Activated naive CD4-positive, alpha-beta T cell treated with anti-CD3 and anti-CD28 coated beads, Interleukin-2, amount 50 U/mL, for 72 hours (primary cell): ENCODE data around the gene PRKG1. TPM values are rescaled to one million over a fixed set of nuclear protein-coding genes. Genes with fewer than 3 reads are reported as not detected.

Source experiments
- ATAC-seq, 2 donors: fragments of 150-1000 bp; cut with Tn5 transposase; 2 replicates each; pipeline ENCODE4 v1.10.0; 2021; ENCODE audit warnings: mild to moderate bottlenecking in 2 of 2, moderate library complexity in 2 of 2
- DNase-seq, 2 donors: peaks; one replicate each; pipeline ENCODE4 v3.0.0; 2021 to 2022; ENCODE audit warnings: low spot score in 2 of 2
- H3K27ac Mint-ChIP-seq, 2 donors: one replicate each; pipeline ENCODE4 v1.8.0; 2022; ENCODE audit warnings: mild to moderate bottlenecking in 2 of 2, mixed read lengths in 2 of 2
- H3K36me3 Mint-ChIP-seq, 2 donors: one replicate each; pipeline ENCODE4 v1.8.0; 2022; ENCODE audit warnings: mixed read lengths in 2 of 2
- H3K9me3 Mint-ChIP-seq, 2 donors: one replicate each; pipeline ENCODE4 v1.8.0; 2022; ENCODE audit warnings: mixed read lengths in 2 of 2
- total RNA-seq, 2 donors: library from RNA; stranded (reverse); gene quantifications; one replicate each; pipeline ENCODE4 v1.2.3, GENCODE V29; 2022

The PRKG1 gene
- total RNA-seq, 2 donors from 2014 or later: not detected

DNA sequence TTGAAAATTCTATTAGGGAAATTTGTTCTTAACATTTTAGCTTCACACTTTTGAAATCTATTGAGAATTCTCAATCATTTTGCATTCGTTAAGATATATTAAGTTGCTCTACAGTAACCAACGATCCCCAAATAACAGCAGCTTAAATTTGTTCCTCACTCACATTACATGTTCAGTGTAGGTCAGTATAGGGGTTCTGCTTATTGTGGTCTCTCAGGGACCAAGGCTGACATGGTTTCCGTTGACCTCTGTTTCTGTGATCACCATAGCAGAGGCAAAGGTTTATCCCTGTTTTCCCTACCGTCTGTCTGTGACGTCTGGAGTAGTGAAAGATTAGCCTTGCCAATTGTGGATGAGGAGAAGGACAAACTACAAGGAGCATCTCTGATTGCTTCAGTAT is 860.1 kb downstream of the PRKG1 start:
- H3K9me3 Mint-ChIP-seq: no peaks in the 10 kb centered on the region
- no peaks in the 10 kb centered on the region for H3K36me3 Mint-ChIP-seq
- DNase-seq: no peak
- no peak for ATAC-seq
- no peak overlapping the region for H3K27ac Mint-ChIP-seq

DNA sequence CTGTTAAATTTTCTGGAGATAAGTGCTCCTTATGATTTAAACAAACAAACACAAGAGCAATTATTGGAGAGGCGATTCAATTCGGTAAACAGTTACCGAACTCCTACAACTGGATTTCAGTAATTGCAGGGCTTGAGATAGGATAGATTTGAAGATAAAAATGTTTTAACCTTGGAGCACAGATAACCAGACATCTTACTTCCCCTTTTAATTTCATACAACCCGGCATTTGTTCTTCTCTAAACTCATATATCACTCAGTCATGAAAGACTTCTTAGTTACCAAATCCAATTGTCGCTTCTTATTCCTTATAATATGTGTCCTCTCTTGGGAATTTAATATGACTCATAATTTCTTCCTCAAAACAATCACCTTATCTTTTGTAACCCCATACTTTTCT is 861.1 kb downstream of the PRKG1 start:
- Mint-ChIP-seq H3K36me3 (no peaks in the 10 kb centered on the region), H3K9me3 (no peaks in the 10 kb centered on the region), H3K27ac (no peak overlapping the region)
- no peak for DNase-seq
- ATAC-seq: no peak

DNA sequence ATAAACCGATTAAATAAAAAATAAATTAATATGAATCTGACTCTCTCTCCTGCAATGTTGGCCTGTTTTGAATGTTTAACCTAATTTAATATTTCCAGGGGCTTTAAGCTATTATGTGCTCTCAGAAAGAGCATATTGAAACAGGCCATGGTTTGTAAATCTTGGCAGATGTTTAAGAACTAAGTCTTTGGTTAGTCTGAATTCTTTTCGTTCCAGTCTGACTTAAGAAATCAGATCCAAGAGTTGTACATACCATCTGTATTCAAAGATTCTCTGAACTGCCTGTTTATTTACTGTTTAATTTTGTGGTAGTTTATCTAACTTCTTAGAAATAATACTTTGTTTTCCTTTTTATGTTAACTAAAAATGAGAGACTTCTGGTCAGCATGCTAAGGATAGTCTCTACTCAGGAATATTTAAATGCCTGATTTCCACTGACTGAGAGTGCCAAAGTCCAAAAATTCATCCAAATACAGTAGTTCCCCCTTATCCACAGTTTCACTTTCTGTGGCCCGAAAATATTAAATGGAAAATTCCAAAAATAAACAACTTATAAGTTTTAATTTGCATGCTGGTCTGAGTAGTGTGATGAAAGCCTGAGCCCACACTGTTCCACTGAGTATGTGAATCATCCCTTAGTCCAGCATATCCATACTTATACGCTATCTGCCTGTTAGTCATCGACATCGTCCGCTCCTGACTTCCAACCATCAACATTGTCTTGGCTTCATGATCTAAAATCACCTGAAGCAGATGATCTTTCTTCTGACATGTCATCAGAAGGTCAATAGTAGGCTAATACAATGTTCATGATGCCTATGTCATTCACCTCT is 863.2 kb downstream of the PRKG1 start:
- DNase-seq (no peak), ATAC-seq (no peak)
- Mint-ChIP-seq H3K9me3 (no peaks in the 10 kb centered on the region), H3K27ac (no peak overlapping the region), H3K36me3 (no peaks in the 10 kb centered on the region)

DNA sequence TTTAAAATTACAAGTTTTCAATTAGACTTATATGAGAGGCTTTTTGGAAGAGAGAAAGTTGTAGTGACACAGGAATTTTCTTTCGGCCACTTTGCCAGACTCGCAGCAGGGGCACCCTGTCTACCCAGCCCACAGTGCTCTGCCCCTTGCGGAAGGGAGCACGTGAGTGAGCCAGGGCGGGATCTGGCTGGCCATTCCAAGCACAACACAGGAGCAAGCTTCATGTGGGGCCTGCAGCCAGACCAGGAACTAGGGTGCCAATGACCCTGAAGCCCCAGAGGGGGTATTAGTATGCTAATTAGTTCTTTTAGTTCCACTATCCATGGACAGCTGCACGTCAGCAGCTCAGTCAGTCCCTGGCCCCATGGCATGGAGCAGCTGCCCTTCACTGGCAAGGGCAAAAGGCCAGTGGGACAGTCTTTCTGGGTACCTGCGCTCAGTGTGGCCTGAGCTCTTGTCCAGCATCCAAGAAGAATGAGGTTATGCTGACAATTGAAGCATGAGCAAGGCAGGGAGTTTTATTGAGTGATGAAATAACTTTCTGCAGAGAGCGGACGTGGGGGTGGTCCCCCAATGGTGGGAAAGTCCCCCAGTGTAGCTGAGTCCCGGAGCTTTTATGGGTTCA is 876.2 kb downstream of the PRKG1 start:
- Mint-ChIP-seq H3K36me3 (no peaks in the 10 kb centered on the region), H3K27ac (no peak overlapping the region), H3K9me3 (peaks cover 0 to 4% of the 10 kb centered on the region in 2 donors)
- ATAC-seq: no peak
- no peak for DNase-seq

DNA sequence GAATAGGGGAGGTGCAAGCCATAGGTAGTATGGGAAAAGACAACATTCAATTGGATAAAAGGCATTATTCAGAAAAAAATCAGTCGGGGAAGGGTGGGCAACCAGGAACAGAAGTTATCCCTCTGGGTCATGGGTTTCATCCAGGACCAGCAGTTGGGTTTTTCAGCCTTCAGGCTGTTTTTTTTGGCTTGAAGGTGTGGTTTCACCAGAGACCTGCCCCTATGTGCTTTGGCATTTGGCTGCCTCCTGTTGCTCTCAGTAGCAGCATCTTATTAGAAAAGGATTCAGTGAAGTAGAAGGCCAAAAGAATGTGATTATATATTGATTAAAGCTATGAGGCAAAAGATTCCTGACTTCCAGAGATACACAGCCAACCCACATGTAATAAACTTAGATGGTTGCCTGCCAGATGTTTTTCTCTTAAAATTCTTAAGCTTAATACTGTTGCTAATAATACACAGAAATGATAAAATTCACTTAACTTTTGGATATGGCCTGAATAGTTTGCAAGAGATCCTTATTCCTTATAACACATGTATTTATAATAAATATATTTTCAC is 876.8 kb downstream of the PRKG1 start:
- no peaks in the 10 kb centered on the region for H3K36me3 Mint-ChIP-seq
- DNase-seq: no peak
- H3K27ac Mint-ChIP-seq: no peak overlapping the region
- peaks cover 0 to 2% of the 10 kb centered on the region in 2 donors for H3K9me3 Mint-ChIP-seq
- ATAC-seq: no peak

DNA sequence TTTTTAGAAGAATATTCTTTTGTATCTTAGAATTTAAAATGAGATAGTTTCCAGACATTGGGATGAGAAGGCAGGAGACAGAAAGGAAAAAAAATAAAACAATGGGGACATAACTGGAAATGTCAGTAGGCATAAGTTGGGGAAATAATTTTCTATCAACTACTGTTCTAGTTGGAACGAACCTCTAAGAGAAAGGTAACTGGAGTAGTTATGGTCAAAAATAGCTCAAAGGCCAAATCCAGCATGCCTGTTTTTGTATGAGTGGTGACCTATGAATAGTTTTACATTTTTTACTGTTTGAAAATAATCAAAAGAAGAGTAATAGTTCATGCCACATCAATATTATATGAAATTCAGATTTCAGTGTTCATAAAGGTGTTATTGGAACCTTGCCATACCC is 877.3 kb downstream of the PRKG1 start:
- H3K9me3 Mint-ChIP-seq: no peaks in the 10 kb centered on the region
- ATAC-seq (no peak), DNase-seq (no peak)
- no peak overlapping the region for H3K27ac Mint-ChIP-seq
- H3K36me3 Mint-ChIP-seq: no peaks in the 10 kb centered on the region

DNA sequence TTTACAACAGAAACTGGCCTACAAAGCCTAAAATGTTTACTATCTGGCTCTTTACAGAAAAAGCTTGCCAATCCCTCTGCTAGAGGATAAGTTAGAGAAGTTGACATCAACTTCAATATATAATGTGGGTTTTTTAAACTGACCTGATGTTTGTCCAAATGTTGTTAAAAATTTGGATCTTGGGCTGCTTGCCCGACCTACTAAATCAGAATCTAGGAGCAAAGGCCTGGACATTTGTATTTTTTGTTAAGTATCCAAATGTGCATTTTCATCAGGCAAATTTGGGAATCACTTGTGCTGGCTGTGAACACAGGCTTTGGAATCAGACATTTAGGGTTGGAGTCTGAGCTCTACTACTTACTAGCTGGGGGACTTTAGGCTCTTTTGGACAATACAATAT is 877.8 kb downstream of the PRKG1 start:
- ATAC-seq (no peak), DNase-seq (no peak)
- no peaks in the 10 kb centered on the region for H3K36me3 Mint-ChIP-seq
- no peaks in the 10 kb centered on the region for H3K9me3 Mint-ChIP-seq
- H3K27ac Mint-ChIP-seq: no peak overlapping the region

DNA sequence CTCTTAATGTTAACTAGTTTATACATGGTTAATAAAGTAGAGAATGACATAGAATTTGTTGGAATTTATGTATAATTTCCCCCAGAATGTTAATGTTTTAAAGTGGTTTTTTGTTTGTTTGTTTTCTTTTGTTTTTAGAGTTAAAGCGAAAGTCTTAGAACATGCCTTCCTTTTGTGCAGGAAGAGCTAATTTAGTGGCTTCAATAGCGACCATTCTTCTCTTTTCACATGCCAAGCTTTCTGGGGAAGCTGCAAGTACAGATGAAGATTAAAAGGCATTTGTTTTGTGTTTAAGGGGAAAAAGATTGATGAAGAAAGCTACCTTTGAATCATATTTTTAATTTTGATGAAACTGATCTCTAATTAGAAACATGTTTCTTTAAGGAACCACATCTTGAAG is 881.4 kb downstream of the PRKG1 start:
- no peak for ATAC-seq
- Mint-ChIP-seq H3K27ac (no peak overlapping the region), H3K36me3 (no peaks in the 10 kb centered on the region), H3K9me3 (no peaks in the 10 kb centered on the region)
- DNase-seq: no peak

DNA sequence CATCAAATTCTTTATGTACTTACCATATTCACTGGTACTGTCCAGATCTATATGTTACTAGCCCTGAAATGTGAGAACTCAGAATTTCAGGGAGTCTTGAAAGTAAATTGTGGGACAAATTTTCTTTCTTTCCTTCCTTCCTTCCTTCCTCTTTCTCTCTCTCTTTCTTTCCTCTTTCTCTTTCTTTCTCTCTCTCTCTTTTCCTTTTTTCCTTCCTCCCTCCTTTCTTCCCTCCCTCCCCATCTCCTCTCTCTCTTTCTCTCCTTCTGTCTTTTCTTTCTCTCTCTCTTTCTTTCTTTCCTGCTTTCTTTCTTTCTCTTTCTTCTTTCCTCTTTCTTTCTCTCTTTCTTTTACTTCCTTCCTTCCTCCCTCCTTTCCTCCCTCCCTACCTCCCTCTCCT is 882.5 kb downstream of the PRKG1 start:
- Mint-ChIP-seq H3K36me3 (no peaks in the 10 kb centered on the region), H3K27ac (no peak overlapping the region), H3K9me3 (no peaks in the 10 kb centered on the region)
- DNase-seq (no peak), ATAC-seq (no peak)

DNA sequence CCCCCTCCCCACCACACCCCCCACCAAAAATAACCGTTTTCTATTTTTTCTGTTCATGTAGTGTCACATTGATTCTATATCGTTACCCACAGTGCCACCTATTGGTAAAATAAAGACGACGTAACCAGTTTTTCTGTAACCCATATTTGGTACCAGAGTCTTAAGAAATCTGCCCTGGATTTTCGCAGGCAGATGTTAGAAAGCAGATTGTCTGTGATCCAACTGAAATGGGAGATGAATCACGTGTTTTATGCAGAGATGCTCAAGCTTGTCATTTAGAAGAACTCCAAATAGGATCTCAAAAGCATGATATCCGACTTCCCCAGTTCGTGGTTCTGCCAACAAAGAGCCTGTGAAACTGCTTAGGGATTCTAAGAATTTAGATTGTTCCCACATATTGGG is 886.2 kb downstream of the PRKG1 start:
- ATAC-seq (peak in 1 of 2 donors; percentile 55), DNase-seq (no peak)
- no peaks in the 10 kb centered on the region for H3K9me3 Mint-ChIP-seq
- H3K36me3 Mint-ChIP-seq: no peaks in the 10 kb centered on the region
- H3K27ac Mint-ChIP-seq: no peak overlapping the region

DNA sequence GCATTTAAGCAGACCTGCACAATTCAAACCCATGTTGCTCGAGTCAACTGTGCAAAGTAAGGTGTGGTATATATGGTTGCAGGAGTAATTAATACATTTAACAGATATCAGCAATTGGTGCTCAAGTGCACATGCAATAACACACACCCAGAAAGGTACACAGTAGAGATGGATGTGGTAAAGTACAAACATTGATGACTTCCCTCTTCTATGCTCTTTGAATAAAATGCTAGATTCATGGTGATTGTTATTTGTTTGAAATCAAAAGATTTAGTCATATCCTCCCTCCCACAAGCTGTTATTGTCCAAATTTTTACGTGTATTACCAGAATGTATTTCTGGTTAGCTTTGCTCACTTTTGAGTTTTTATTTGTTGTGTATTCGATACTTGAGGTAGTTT is 887.1 kb downstream of the PRKG1 start:
- no peak for ATAC-seq

DNA sequence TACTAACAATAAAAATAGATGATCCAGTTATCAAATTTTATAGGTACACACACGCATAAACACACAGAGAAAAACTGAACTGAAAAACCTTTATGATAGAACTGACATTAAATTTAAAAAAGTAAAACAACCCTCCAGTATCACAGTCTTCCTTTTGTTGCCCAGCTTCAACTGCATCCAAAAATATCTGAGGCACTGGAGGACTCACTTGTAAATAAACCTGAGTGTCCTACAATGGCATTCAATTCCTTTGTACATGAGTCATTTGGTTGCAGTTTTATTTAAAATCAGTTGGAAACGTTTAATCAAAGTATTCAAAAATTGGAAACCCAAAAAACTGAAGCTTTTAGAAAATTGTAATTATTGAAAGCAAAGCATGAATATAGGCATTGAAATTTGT is 890.3 kb downstream of the PRKG1 start:
- H3K9me3 Mint-ChIP-seq: no peaks in the 10 kb centered on the region
- H3K27ac Mint-ChIP-seq: no peak overlapping the region
- DNase-seq (no peak), ATAC-seq (no peak)
- H3K36me3 Mint-ChIP-seq: no peaks in the 10 kb centered on the region

More for the DNA sequence above, 887.1 kb downstream of the PRKG1 start:
- Mint-ChIP-seq H3K27ac (no peak overlapping the region), H3K36me3 (no peaks in the 10 kb centered on the region), H3K9me3 (no peaks in the 10 kb centered on the region)
- no peak for DNase-seq

DNA sequence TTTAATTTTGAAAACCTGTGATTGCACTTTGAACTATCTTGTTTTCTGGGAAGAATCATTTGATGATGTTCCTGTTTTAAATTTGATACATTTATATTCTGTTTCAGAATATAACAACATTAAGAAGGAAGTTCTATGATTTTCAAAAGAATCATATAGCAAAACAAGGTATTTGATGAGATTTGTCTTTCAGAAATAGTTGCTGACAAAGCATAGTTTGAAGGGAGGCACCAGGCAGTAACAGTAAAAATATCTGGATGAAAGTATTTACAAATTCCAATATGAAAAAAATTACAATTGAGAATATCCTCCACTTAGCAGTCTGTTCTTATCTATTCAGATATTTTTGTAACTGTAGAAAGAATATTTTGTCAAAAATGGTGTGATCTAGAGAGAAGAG is 891.2 kb downstream of the PRKG1 start:
- no peak for ATAC-seq
- Mint-ChIP-seq H3K27ac (no peak overlapping the region), H3K36me3 (no peaks in the 10 kb centered on the region), H3K9me3 (no peaks in the 10 kb centered on the region)
- DNase-seq: no peak

DNA sequence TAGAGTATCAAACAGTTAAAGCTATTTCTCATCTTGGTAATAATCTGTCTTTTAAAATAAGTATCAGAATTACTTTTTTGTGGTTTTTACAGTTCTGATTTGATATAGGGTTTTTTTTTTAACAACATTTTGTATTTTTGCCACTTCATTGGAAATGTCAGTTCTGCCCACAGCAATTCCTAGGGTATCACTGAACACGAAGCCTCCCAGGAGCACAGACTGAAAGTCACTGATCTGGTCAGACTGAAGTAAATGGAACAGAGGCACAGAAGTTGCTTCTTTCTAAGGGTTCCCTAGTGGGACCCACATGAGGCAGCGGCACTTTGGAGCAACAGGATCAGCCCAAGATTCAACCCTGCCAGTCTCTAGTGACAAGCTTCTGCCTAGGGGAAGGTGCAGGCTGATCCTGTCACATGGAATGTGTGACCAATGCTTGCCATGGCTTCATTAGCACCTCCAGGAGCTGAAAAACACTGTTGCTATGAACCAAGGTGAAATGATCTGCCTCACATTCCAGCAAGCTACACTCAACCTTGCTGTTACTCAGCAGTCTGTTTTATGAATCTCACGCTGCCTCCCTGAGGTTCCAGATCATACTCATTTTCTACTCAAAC is 898.6 kb downstream of the PRKG1 start:
- Mint-ChIP-seq H3K9me3 (no peaks in the 10 kb centered on the region), H3K27ac (no peak overlapping the region), H3K36me3 (no peaks in the 10 kb centered on the region)
- ATAC-seq (no peak), DNase-seq (no peak)

DNA sequence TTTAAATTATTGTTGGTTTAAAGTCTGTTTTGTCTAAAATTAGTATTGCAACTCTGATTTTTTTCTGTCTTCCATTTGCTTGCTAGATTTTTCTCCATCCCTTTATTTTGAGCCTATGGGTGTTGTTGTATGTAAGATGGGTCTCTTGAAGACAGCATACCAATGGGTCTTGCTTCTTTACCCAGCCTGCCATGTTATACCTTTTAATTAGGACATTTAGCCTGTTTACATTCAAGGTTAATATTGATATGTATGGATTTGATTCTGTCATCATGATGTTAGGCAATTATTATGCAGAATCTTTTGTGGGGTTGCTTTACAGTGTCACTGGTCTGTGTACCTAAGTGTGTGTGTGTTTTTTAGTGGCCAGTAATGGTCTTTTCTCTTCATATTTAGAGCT is 906.5 kb downstream of the PRKG1 start:
- DNase-seq: no peak
- no peak for ATAC-seq
- H3K27ac Mint-ChIP-seq: no peak overlapping the region
- H3K9me3 Mint-ChIP-seq: peaks cover 9 to 16% of the 10 kb centered on the region in 2 donors
- H3K36me3 Mint-ChIP-seq: no peaks in the 10 kb centered on the region

DNA sequence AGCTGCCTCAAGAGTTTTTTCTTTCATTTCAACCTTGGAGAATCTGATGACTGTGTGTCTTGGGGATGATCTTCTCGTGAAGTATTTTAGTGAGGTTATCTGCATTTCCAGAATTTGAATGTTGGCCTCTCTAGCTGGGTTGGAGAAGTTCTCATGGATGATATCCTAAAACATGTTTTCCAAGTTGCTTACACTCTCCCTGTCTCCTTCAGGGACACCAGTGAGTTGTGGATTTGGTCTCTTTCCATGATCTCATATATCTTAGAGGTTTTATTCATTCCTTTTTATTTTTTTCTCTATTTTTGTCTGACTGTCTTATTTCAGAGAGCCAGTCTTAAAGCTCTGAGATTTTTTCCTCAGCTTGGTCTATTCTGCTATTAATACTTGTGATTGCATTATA is 907.4 kb downstream of the PRKG1 start:
- peaks cover 9 to 16% of the 10 kb centered on the region in 2 donors for H3K9me3 Mint-ChIP-seq
- no peaks in the 10 kb centered on the region for H3K36me3 Mint-ChIP-seq
- H3K27ac Mint-ChIP-seq: no peak overlapping the region
- ATAC-seq (no peak), DNase-seq (no peak)

DNA sequence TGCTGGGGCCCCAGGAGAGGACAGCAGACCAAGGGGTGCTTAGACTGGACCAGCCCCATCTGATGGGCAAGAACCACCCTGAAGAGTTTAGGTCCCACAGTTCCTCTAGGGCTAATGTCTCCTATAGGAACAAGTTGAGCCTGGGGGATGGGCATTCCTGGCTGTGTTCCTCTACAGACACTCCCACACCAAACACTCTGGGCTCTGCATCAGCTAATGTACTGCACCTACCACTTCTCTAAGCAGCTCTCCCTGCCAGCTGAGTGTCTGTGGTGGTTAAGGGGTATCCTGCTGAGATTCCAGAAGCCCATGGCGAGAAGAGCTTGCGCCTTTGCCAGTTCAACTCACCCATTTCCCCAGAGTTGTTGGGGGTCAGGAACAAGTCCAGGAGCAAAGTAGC is 909.2 kb downstream of the PRKG1 start:
- Mint-ChIP-seq H3K9me3 (peaks cover 6 to 16% of the 10 kb centered on the region in 2 donors), H3K27ac (no peak overlapping the region), H3K36me3 (no peaks in the 10 kb centered on the region)
- DNase-seq (no peak), ATAC-seq (no peak)
